GM13977 (cell line): ENCODE results near the gene ERH.
A peak's percentile ranks its signal among the peaks of the same experiment; 100 is the strongest.

Source experiments
- DNase-seq: peaks from one replicate; pipeline ENCODE4 v3.0.0; 2012; ENCODE audit warnings: low spot score
- in situ Hi-C: fragments of 300-500 bp; cut with MboI; formaldehyde crosslinking; loops from one replicate; pipeline ENCODE4 v1.12.0; 2022; ENCODE audit warnings: low sequenced_read_pairs, low pct_unique_long_range_greater_than_20kb, mixed read lengths, inconsistent platforms; ENCODE audit not compliant: unreplicated experiment
- TF ChIP-seq, protein P1 (sequence below): IDR thresholded peaks from 2 replicates; pipeline ENCODE4 v1.5.1; 2012; ENCODE audit warnings: mild to moderate bottlenecking, control low read depth; ENCODE audit not compliant: insufficient read depth; ENCODE audit errors: extremely low read depth, missing control alignments

ERH gene

DNA sequence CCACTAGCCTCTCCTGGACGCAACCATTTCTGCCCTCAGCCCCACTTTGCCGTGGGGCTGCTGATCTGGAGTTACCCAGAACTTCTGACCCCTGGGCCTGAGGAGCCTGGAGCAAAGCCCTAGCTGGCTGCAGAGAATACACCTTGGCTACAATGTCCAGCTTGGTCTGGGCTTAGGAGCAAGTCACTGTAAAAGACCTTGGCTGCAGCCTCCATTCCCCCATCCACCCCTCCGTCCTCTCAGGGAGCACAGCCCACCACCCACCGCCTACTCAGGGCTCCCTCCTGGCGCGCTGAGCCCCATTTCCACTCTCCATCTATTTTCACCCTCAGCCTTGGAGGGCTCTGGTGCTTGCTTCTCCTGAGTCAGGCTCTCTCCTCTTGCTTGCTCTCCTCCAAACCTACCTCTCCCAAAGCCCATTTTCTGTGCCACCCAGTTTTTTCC, 42.9 kb downstream of the ERH start:
- in situ Hi-C loops, result no loop called here
- TF ChIP-seq, protein P1, sequence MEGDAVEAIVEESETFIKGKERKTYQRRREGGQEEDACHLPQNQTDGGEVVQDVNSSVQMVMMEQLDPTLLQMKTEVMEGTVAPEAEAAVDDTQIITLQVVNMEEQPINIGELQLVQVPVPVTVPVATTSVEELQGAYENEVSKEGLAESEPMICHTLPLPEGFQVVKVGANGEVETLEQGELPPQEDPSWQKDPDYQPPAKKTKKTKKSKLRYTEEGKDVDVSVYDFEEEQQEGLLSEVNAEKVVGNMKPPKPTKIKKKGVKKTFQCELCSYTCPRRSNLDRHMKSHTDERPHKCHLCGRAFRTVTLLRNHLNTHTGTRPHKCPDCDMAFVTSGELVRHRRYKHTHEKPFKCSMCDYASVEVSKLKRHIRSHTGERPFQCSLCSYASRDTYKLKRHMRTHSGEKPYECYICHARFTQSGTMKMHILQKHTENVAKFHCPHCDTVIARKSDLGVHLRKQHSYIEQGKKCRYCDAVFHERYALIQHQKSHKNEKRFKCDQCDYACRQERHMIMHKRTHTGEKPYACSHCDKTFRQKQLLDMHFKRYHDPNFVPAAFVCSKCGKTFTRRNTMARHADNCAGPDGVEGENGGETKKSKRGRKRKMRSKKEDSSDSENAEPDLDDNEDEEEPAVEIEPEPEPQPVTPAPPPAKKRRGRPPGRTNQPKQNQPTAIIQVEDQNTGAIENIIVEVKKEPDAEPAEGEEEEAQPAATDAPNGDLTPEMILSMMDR, result no peak
- DNase-seq, result no peak

GRCh38 chr14:69354383-69355153, 43.5 kb downstream of the ERH start:
- TF ChIP-seq, protein P1, result no peak
- DNase-seq, result peak; percentile 86
- in situ Hi-C loops, result no loop called here

- no peak for DNase-seq
- in situ Hi-C loops, result no loop called here
- TF ChIP-seq, protein P1, result no peak
Measured at GRCh38 chr14:69353168-69353567, 44.9 kb downstream of the ERH start.

DNA sequence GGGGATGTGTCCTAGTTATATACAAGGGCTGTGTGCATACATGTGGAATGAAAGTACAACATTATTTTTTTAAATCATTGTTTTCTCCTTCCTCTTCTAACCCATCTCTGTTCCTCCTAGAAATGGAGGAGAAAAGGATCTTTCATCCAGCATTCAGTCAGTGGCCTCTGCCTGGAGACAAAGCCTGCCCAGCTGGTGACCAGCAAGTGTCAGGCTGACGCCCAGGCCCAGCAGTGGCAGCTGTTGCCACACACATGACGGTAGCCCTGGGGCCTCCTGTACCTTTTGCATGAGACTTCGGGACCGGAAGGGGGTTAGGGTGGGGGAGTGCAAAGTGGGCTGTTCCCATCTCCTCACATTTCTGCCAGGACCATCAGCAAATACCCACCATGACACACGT, 46.2 kb downstream of the ERH start:
- in situ Hi-C loops, result no loop called here
- TF ChIP-seq, protein P1, result no peak
- no peak for DNase-seq

- no peak for DNase-seq
- in situ Hi-C loops, result no loop called here
- TF ChIP-seq, protein P1, result no peak
Measured at GRCh38 chr14:69351385-69351784, 46.7 kb downstream of the ERH start.

GRCh38 chr14:69350892-69351291, 47.2 kb downstream of the ERH start:
- DNase-seq, result no peak
- TF ChIP-seq, protein P1, result no peak
- in situ Hi-C loops, result no loop called here
